Adipocyte (in vitro differentiated cells): ENCODE measurements around the gene PGAM2.
"Not testable (repeated sequence)": the region's sequence is repeated elsewhere in the genome, so short reads cannot be mapped to it uniquely, and the experiment has no call there.

ENCODE experiments used
- DNase-seq: peaks from one replicate; pipeline ENCODE4 v3.0.0-alpha.2; 2015; ENCODE audit warnings: low read depth
- H3K27me3 ChIP-seq: replicated peaks from 2 replicates; pipeline ENCODE4 v1.7.0; 2013; ENCODE audit warnings: mild to moderate bottlenecking, low read length, moderate library complexity; ENCODE audit not compliant: control insufficient read depth, insufficient read depth
- H3K36me3 ChIP-seq: 2 replicates; pipeline ENCODE4 v1.7.0; 2013; ENCODE audit warnings: low read length, mild to moderate bottlenecking, moderate library complexity; ENCODE audit not compliant: control insufficient read depth, insufficient read depth, severe bottlenecking
- H3K4me1 ChIP-seq: 2 replicates; pipeline ENCODE4 v1.7.0; 2013; ENCODE audit warnings: mild to moderate bottlenecking, low read length, moderate library complexity; ENCODE audit not compliant: control insufficient read depth, insufficient read depth
- H3K4me3 ChIP-seq: 2 replicates; pipeline ENCODE4 v1.7.0; 2013; ENCODE audit warnings: mild to moderate bottlenecking, low read length, moderate library complexity
- H3K9ac ChIP-seq: 2 replicates; pipeline ENCODE4 v1.7.0; 2013; ENCODE audit warnings: mild to moderate bottlenecking, low read length, moderate library complexity
- H3K9me3 ChIP-seq: 2 replicates; pipeline ENCODE4 v1.7.0; 2013; ENCODE audit warnings: mild to moderate bottlenecking, low read length, moderate library complexity; ENCODE audit not compliant: control insufficient read depth

The PGAM2 gene

DNA sequence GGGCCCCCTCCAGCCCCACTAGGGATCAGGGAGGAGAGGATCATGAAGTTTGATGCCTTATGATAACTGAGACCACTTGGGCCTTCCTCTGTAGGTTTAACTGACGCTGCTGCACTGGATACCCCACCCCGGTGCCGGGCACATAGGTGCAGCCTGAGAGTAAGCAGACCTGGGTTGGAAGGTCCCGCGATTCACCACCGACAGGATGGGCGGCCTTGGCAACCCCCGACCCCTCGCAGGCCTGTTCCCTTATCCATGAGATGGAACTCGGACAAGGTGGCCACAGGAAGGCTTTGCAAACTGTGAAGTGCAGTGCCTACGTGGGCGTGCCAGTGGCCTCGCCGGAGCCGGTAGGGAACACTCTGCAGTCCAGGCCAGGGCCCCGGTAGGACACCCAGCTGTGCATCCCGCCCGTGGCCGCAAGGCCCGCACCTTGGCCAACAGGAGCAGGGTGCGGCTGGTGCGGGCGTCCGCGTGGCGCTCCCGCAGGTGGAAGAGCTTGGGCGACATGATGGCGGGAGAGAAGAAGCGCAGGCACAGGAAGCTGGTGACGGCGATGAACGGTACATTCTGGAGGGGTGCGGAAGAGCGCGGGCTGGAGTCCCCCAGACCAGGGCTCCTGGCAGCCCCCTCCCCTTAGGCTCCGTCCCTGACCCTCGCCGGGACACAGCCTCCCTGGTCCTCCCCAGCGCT lies 25.4 kb downstream of the PGAM2 start:
- DNase-seq, H3K27me3 ChIP-seq, H3K9ac ChIP-seq, H3K4me1 ChIP-seq, H3K4me3 ChIP-seq, H3K9me3 ChIP-seq, H3K36me3 ChIP-seq: not testable (repeated sequence)

DNA sequence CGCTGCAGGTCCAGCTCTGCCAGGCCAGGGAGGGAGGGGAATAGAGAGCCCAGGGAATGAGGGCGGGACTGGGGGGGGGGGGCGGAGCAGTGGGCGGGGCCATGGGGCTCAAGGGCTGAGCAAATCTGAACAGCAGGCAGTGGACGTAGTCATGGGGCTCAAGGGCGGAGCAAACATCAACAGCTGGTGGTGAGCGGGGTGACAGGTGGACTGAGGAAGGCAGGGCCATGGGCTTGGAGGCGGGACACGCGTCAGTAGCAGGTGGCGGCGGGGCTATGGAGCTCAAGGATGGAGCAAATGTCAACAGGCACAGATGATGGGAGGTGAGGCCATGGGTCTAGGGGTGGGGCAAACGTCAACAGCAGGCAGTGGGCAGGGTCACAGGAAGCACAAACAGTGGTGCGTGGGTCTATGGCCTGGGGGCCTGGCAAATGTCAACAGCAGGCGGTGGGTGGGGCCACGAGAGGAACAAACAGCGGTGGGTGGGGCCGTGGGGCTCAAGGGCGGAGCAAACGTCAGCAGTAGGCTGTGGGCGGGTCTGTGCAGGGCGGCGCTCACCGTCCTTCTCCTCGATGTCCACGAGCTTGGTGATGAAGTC lies 26.3 kb downstream of the PGAM2 start:
- H3K4me3 ChIP-seq, H3K9ac ChIP-seq, H3K9me3 ChIP-seq, H3K27me3 ChIP-seq, H3K4me1 ChIP-seq, H3K36me3 ChIP-seq: not testable (repeated sequence)
- DNase-seq, result peak; percentile 45

DNA sequence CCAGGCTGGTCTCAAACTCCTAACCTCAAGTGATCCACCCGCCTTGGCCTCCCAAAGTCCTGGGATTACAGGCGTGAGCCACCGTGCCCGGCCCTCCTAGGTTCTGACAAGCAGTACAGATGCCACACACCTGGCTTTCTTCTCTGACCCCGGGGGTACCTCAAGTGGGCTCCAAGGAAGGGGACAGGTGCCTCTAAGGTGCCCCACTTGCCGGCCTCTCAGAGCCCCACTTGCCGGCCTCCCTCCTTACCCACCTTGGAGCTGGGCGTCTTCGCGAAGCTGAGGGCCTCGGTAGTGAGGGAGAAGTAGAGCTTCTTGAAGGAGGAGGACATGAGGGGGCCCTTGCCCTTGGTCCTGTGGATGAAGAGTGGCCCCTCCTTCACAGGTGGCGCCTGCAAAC lies 26.8 kb downstream of the PGAM2 start:
- H3K27me3 ChIP-seq, H3K4me1 ChIP-seq, DNase-seq, H3K9me3 ChIP-seq, H3K36me3 ChIP-seq, H3K9ac ChIP-seq, H3K4me3 ChIP-seq: not testable (repeated sequence)

DNA sequence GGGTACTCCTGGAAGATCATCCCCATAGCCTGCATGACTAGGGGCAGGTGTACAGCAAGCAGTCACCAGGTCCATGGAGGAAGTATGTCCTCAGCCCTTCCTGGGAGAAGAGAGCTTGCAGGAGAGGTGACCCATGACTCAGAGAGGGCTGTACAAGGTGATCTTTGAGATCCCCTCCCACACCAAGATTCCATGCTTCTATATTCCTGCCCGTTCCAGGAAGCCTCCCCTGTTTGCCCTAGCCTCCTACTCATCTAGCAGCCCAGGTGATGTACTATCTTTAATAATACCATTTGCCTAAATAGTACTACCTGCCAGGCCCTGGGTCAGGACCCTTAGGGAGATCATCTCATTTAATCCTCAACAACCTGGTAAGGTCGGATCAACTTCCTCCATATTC lies 27.4 kb downstream of the PGAM2 start:
- not testable (repeated sequence) for H3K4me3 ChIP-seq, DNase-seq

DNA sequence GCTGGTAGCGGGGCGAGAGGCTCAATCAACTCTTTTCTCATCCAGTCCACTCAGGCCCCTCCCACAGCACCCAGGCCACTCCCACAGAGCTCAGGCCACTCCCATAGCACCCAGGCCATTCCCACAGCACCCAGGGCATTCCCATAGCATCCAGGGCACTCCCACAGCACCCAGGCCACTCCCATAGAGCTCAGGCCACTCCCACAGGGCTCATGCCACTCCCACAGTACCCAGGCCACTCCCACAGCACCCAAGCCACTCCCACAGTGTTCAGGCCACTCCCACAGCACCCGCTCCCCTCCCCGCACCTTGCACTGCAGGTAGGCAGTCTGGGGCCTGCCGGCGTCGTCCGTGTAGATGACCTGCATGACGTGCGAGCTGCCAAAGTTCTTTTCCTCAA lies 29.0 kb downstream of the PGAM2 start:
- peak; percentile 24 for DNase-seq
- not testable (repeated sequence) for H3K27me3 ChIP-seq, H3K36me3 ChIP-seq, H3K9ac ChIP-seq, H3K9me3 ChIP-seq, H3K4me1 ChIP-seq, H3K4me3 ChIP-seq

More for the DNA sequence above, 27.4 kb downstream of the PGAM2 start:
- H3K27me3 ChIP-seq, H3K9me3 ChIP-seq, H3K4me1 ChIP-seq, H3K9ac ChIP-seq, H3K36me3 ChIP-seq: not testable (repeated sequence)

DNA sequence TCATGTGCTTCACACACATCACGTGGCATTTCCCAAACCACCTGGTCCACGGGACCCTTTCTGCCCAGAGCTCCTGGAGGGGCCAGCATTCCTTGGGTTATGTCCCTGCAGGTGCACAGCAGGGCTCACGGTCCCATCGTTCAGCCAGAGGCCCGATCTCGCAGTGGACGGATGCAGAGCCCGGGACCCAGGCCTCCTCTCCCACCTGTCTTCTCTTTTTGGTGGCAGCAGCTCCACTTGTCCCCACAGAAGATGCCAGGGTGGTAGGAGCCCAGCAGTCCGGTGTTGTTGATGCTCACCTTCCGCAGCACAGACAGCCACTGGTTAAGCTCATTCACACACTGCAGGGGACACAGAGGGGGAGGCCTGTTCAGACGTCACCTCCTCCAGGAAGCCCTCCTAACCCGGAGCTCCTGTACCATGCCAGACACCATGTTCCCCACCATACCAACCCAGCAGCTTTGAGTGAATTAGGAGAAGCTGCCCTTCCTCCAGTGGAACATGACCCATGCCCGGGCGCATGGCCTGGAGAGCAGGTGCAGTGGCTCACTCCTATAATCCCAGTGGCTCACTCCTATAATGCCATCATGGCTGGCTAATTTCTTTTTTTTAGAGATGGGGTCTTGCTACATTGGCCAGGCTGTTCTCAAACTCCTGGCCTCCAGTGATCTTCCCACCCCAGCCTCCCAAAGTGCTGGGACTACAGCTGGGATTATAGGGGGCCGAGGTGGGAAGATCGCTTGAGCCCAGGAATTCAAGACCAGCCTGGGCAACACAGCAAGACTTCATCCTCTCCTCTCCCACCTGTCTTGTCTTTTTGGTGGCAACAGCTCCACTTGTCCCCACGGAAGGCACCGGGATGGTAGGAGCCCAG lies 31.2 kb downstream of the PGAM2 start:
- not testable (repeated sequence) for H3K4me1 ChIP-seq, H3K27me3 ChIP-seq, H3K36me3 ChIP-seq, H3K9ac ChIP-seq, H3K4me3 ChIP-seq, H3K9me3 ChIP-seq, DNase-seq

DNA sequence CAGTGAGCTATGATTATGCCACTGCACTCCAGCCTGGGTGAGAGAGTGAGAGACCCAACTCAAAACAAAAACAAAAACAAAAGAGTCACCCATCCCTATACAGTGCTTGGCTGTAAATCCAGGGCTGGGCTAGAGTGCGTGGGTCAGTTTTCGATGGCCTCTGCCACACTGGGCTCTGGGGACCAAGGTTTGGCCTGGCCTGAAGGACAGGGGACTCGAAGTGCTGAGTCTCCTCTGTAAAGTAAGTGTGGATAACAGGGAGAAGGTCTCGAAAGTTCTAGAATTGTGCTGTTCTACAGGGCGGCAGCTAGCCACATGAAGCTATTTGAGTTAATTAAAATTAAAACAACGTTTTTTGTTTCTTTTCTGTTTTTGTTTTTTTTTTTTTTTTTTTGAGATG lies 33.3 kb downstream of the PGAM2 start:
- not testable (repeated sequence) for H3K4me3 ChIP-seq, H3K36me3 ChIP-seq, H3K4me1 ChIP-seq, H3K9me3 ChIP-seq, H3K27me3 ChIP-seq, H3K9ac ChIP-seq, DNase-seq

DNA sequence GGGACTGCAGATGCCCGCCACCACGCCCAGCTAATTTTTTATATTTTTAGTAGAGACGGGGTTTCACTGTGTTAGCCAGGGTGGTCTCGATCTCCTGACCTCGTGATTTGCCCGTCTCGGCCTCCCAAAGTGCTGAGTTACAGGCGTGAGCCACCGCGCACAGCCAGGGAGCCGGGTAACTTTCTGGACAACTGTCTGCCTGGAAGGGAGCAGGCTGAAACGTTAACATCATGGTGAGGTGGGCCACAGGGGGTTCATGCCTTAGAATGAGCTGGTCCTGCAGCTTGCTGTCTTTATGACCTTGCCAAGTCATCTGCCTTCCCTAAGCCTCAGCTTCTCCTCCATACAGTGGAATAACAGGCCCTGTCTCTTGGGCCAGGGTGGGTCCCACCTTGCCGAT lies 34.0 kb downstream of the PGAM2 start:
- H3K9me3 ChIP-seq, H3K9ac ChIP-seq, H3K4me3 ChIP-seq, DNase-seq, H3K27me3 ChIP-seq, H3K4me1 ChIP-seq, H3K36me3 ChIP-seq: not testable (repeated sequence)

DNA sequence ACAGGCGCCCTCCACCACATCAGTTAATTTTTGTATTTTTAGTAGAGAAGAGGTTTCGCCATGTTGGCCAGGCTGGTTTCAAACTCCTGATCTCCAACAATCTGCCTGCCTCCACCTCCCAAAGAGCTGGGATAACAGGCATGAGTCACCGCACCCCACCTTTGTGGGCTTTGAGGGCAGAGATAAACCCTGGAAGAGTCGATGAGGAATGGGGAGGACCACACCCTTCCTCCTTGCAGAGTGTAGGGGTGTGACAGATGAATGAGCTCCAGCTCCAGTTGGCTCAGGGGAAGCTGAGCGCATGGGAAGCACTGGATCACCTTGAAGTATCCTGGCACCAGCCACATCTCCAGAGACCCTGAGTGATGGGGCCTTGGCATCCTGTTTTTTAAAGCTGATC lies 35.3 kb downstream of the PGAM2 start:
- not testable (repeated sequence) for DNase-seq, H3K9ac ChIP-seq, H3K4me1 ChIP-seq, H3K27me3 ChIP-seq, H3K9me3 ChIP-seq, H3K36me3 ChIP-seq, H3K4me3 ChIP-seq

DNA sequence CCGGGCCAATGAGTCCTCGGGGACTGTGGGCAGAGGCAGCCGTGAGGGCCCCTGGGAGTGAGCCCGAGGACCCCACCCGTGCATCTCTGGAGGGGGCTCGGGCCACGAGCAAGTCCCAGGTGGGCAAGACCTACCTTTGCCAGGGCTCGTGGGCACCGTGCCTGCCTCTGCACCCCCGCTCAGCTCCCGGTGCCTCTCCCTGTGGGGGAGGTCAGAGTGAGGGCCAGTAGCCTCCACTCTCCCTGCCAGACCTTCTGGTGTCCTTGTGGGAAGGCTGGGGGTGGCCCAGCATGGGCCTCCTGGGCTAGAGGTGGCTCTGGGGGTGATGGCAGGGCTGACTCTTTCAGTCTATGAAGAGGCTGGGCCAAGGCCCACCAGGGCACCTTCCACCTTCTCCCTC lies 35.9 kb downstream of the PGAM2 start:
- DNase-seq, H3K27me3 ChIP-seq, H3K9me3 ChIP-seq, H3K36me3 ChIP-seq, H3K4me3 ChIP-seq, H3K9ac ChIP-seq, H3K4me1 ChIP-seq: not testable (repeated sequence)

DNA sequence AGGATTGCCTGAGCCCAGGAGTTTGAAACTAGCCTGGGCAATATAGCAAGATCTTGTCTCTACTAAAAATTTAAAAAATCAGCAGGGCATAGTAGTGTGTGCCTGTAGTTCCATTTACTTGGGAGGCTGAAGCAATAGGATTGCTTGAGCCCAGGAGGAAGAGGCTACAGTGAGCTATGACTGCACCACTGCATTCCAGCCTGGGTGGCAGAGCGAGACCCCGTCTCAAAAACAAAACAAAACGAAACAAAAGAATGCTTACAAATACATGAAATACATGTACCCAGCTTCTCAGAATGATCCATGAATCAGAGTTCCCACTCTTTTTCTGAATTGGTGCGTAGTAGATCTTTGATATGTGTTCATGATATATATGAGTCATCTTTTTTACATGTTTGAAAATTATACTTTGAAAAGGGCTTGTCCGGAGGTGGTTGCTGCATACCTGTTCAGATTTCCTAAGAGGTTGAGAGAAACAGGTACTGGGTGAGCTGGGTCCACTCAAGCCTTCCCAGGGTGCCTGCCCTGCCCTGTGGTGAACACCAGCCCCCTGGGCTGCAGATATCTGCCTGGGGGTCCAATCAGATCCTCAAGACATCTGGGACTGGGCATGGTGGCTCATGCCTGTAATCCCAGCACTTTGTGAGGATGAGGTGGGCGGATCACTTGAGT lies 42.4 kb downstream of the PGAM2 start:
- not testable (repeated sequence) for H3K9me3 ChIP-seq, H3K9ac ChIP-seq, H3K36me3 ChIP-seq, H3K4me1 ChIP-seq, H3K27me3 ChIP-seq, DNase-seq, H3K4me3 ChIP-seq
